ENCODE results near the gene ADCYAP1R1.

The ADCYAP1R1 gene

GRCh38 chr7:31044529-31044928 lies 7.6 kb upstream of the ADCYAP1R1 start:
- DNase-seq, result no peak

- DNase-seq, result no peak
These were observed 5.4 kb upstream of the ADCYAP1R1 start for GRCh38 chr7:31046723-31047122.

- no peak for DNase-seq
These were observed 4.6 kb upstream of the ADCYAP1R1 start for GRCh38 chr7:31047313-31048146.

- DNase-seq, result no peak
These were observed 2.9 kb upstream of the ADCYAP1R1 start for GRCh38 chr7:31049005-31049765.

GRCh38 chr7:31052487-31052840 lies 356 bp downstream of the ADCYAP1R1 start:
- DNase-seq, result no peak

- DNase-seq, result no peak
These were observed 913 bp downstream of the ADCYAP1R1 start for GRCh38 chr7:31052841-31053601.

GRCh38 chr7:31053986-31054385 lies 1.9 kb downstream of the ADCYAP1R1 start:
- DNase-seq, result no peak

- DNase-seq, result no peak
These were observed 2.6 kb downstream of the ADCYAP1R1 start for GRCh38 chr7:31054608-31055278.

GRCh38 chr7:31055471-31055870 lies 3.4 kb downstream of the ADCYAP1R1 start:
- no peak for DNase-seq

GRCh38 chr7:31056775-31057346 lies 4.8 kb downstream of the ADCYAP1R1 start:
- DNase-seq, result no peak

GRCh38 chr7:31058122-31058521 lies 6.0 kb downstream of the ADCYAP1R1 start:
- DNase-seq, result no peak

GRCh38 chr7:31058688-31059087 lies 6.6 kb downstream of the ADCYAP1R1 start:
- no peak for DNase-seq

GRCh38 chr7:31059551-31059950 lies 7.4 kb downstream of the ADCYAP1R1 start:
- DNase-seq, result no peak

- DNase-seq, result no peak
These were observed 9.1 kb downstream of the ADCYAP1R1 start for GRCh38 chr7:31061185-31061584.

- no peak for DNase-seq
These were observed 10.8 kb downstream of the ADCYAP1R1 start for GRCh38 chr7:31062746-31063435.

GRCh38 chr7:31065021-31065593 lies 13.0 kb downstream of the ADCYAP1R1 start:
- DNase-seq, result no peak

- DNase-seq, result no peak
These were observed 13.7 kb downstream of the ADCYAP1R1 start for GRCh38 chr7:31065840-31066239.

GRCh38 chr7:31066516-31067130 lies 14.5 kb downstream of the ADCYAP1R1 start:
- no peak for DNase-seq

GRCh38 chr7:31067491-31067890 lies 15.4 kb downstream of the ADCYAP1R1 start:
- DNase-seq, result no peak

- DNase-seq, result no peak
These were observed 16.0 kb downstream of the ADCYAP1R1 start for GRCh38 chr7:31068006-31068675.

All from right forelimb (tissue), 1 donor.